ENCODE data around the gene NCAM2.

The NCAM2 gene

GRCh38 chr21:21508859-21509258 lies 510.6 kb downstream of the NCAM2 start:
- H3K4me1 ChIP-seq (ENCODE audit: control insufficient read depth, insufficient read depth, low read length): no peaks in the 10 kb centered on the region
- H3K9ac ChIP-seq (ENCODE audit: low read depth, low read length): no peak overlapping the region
- H3K27me3 ChIP-seq (ENCODE audit: control insufficient read depth, insufficient read depth, low read length): no peaks in the 10 kb centered on the region
- no peaks in the 10 kb centered on the region for H3K36me3 ChIP-seq (ENCODE audit: control insufficient read depth, insufficient read depth, low read length)
- H3K4me3 ChIP-seq (ENCODE audit: low read depth, low read length): no peak overlapping the region
- H3K9me3 ChIP-seq (ENCODE audit: control insufficient read depth, insufficient read depth, low read length): peaks cover 5% of the 10 kb centered on the region

- Histone ChIP-seq H3K4me1 (ENCODE audit: control insufficient read depth, insufficient read depth, low read length) (no peaks in the 10 kb centered on the region), H3K9me3 (ENCODE audit: control insufficient read depth, insufficient read depth, low read length) (no peaks in the 10 kb centered on the region), H3K36me3 (ENCODE audit: control insufficient read depth, insufficient read depth, low read length) (no peaks in the 10 kb centered on the region), H3K9ac (ENCODE audit: low read depth, low read length) (no peak overlapping the region), H3K4me3 (ENCODE audit: low read depth, low read length) (no peak overlapping the region), H3K27me3 (ENCODE audit: control insufficient read depth, insufficient read depth, low read length) (no peaks in the 10 kb centered on the region)
Measured at GRCh38 chr21:21530680-21531079, 532.5 kb downstream of the NCAM2 start.

GRCh38 chr21:21547368-21547953 lies 549.3 kb downstream of the NCAM2 start:
- no peak overlapping the region for H3K9ac ChIP-seq (ENCODE audit: low read depth, low read length)
- no peak overlapping the region for H3K4me3 ChIP-seq (ENCODE audit: low read depth, low read length)
- no peaks in the 10 kb centered on the region for H3K27me3 ChIP-seq (ENCODE audit: control insufficient read depth, insufficient read depth, low read length)
- H3K4me1 ChIP-seq (ENCODE audit: control insufficient read depth, insufficient read depth, low read length): no peaks in the 10 kb centered on the region
- peaks cover 8% of the 10 kb centered on the region for H3K9me3 ChIP-seq (ENCODE audit: control insufficient read depth, insufficient read depth, low read length)
- no peaks in the 10 kb centered on the region for H3K36me3 ChIP-seq (ENCODE audit: control insufficient read depth, insufficient read depth, low read length)

DNA sequence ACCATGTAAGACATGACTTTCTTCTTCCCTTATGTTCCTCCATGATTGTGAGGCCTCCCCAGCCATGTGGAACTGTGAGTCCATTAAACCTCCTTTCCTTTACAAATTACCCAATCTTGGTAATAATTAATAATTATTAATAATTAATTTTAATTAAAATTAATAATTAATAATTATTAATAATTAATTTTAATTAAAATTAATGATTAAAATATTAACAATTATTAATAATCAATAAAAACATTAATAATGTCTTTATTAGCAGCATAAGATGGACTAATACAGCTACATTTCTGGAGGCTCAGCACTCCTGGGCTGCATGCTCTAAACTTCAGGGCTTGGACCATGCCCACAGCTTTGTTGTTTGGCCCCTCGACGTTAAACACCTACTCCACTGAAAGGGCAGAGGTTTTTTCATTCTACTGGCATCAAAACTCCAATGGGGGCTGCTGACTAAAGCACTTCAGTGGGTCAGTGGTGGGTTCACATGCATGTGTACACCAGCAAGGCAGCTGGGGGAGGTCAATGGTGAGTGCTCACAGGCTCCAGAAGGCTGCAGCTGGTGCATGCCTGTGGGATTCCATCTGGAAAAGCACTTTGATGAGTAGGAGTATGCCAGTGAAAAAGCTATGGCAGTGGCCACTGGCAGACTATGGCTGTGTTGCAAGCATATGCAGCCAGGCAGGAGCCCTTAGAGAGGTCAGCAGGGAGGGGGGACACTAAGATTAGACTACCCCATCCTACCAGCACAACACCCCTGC lies 561.3 kb downstream of the NCAM2 start:
- H3K4me3 ChIP-seq (ENCODE audit: low read depth, low read length): no peak overlapping the region
- H3K9ac ChIP-seq (ENCODE audit: low read depth, low read length): no peak overlapping the region
- no peaks in the 10 kb centered on the region for H3K27me3 ChIP-seq (ENCODE audit: control insufficient read depth, insufficient read depth, low read length)
- no peaks in the 10 kb centered on the region for H3K36me3 ChIP-seq (ENCODE audit: control insufficient read depth, insufficient read depth, low read length)
- H3K9me3 ChIP-seq (ENCODE audit: control insufficient read depth, insufficient read depth, low read length): peaks cover 12% of the 10 kb centered on the region
- H3K4me1 ChIP-seq (ENCODE audit: control insufficient read depth, insufficient read depth, low read length): no peaks in the 10 kb centered on the region

All from iPS-15b (cell line).